HL-60 (cell line): ENCODE results near the gene GNAT1.

Source experiments
- DNase-seq, 2 experiments: peaks; one replicate each; pipeline ENCODE4 v3.0.0-alpha.2; 2010 to 2020; ENCODE audit warnings: low read depth in 1 of 2, low spot score in 1 of 2
- H3K27ac ChIP-seq: fragments of 250-450 bp; sonication (Bioruptor Pico); replicated peaks from 2 replicates; pipeline ENCODE4 v1.5.1; 2020; ENCODE audit warnings: mild to moderate bottlenecking, moderate library complexity
- H3K27me3 ChIP-seq: fragments of 250-450 bp; sonication (Bioruptor Pico); 2 replicates; pipeline ENCODE4 v1.5.1; 2021; ENCODE audit warnings: mild to moderate bottlenecking, moderate library complexity; ENCODE audit not compliant: insufficient read depth, poor library complexity, severe bottlenecking
- H3K4me3 ChIP-seq: replicated peaks from 2 replicates; pipeline ENCODE4 v1.5.1; 2011; ENCODE audit warnings: mild to moderate bottlenecking, control low read depth, low read length; ENCODE audit not compliant: insufficient read depth
- GABPA ChIP-seq: IDR thresholded peaks from 2 replicates; pipeline ENCODE4 v1.6.1; 2012; ENCODE audit warnings: low read depth
- POLR2AphosphoS5 ChIP-seq: IDR thresholded peaks from 2 replicates; pipeline ENCODE4 v1.6.1; 2012; ENCODE audit warnings: low read depth
- SPI1 ChIP-seq: IDR thresholded peaks from 2 replicates; pipeline ENCODE4 v1.6.1; 2012; ENCODE audit warnings: low read depth, mild to moderate bottlenecking, borderline replicate concordance
- TF ChIP-seq, protein P1 (sequence below): IDR thresholded peaks from 2 replicates; pipeline ENCODE4 v1.6.1; 2012; ENCODE audit warnings: low read depth; ENCODE audit not compliant: insufficient replicate concordance
- TF ChIP-seq, protein P2 (sequence below): IDR thresholded peaks from one replicate; pipeline ENCODE4 v1.5.1; 2011; ENCODE audit warnings: low read length, control low read depth, inconsistent platforms; ENCODE audit not compliant: insufficient read depth

The GNAT1 gene

DNA sequence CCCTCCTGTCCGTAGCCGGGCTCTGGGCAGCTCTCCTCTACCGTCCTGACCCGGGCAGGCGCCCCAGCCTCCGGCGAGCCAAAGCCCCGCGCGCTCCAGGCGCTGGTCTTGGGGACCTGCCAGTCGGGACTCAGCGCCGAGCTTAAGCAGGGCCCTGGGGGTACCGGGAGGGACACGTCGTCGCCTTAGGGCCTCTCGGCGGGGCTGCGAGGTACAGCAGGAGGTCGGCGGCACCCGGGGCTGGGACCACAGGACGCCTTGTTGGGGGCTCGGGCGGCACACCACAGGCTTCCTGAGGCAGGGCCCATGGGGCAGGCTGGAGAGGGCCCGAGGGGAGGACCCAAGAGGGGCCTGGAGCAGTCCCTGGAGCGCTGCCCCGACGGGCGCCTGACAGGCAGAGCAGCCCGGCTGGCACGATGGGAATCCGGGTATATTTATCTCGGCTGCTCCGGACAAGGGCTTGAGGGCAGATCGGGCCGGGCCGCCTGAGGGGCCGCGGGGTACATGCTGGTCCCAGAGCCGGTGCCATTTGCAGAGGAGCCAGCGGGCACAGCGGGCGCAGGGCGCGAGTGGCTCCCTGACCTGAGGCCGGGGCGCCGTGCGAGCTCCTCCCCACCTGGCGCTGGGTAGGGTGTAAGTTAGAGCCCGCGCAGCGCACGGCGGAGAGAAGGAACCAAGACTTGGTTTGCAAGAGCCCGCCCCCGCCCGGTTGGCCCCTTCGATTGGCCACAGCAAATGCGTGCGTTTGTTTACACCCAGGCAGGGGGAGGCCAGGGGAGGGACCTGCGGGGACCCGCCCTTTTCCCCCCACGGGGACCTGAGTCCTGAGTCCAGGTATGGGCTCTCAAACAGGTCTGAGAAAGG, 14.2 kb downstream of the GNAT1 start:
- peaks cover 46% of the 10 kb centered on the region for H3K27me3 ChIP-seq
- peak in 1 of 2 experiments; percentile 44 for DNase-seq
- H3K4me3 ChIP-seq: no peak overlapping the region

DNA sequence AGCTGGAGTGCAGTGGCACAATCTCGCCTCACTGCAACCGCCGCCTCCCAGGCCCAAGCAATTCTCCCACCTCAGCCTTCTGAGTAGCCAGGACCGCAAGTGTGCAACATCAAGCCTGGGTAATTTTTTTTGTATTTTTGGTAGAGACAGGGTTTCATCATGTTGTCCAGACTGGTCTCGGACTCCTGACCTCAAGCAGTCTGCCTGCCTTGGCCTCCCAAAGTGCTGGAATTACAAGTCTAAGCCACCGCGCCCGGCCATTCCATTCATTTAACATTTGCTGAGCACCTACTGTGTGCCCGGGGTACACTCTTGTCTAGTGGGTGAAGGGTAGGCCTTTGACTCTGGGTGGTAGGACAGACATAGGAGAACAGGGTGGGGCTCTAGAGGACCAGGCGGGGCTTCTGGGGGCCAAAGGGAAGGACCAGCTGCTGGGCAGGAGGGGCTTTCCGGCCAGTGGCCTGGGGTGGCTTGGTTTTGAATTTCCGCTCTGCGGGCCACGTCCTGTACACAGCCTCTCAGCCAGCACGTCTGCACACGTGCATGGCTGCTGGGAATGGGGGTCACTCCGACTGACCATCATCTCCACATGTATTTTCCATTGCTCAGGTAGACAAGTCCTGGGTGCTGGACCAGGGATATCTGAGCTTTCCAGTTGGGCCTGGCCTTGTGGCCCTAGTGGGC, 16.1 kb downstream of the GNAT1 start:
- H3K27ac ChIP-seq: no peak overlapping the region
- TF ChIP-seq, protein P1, sequence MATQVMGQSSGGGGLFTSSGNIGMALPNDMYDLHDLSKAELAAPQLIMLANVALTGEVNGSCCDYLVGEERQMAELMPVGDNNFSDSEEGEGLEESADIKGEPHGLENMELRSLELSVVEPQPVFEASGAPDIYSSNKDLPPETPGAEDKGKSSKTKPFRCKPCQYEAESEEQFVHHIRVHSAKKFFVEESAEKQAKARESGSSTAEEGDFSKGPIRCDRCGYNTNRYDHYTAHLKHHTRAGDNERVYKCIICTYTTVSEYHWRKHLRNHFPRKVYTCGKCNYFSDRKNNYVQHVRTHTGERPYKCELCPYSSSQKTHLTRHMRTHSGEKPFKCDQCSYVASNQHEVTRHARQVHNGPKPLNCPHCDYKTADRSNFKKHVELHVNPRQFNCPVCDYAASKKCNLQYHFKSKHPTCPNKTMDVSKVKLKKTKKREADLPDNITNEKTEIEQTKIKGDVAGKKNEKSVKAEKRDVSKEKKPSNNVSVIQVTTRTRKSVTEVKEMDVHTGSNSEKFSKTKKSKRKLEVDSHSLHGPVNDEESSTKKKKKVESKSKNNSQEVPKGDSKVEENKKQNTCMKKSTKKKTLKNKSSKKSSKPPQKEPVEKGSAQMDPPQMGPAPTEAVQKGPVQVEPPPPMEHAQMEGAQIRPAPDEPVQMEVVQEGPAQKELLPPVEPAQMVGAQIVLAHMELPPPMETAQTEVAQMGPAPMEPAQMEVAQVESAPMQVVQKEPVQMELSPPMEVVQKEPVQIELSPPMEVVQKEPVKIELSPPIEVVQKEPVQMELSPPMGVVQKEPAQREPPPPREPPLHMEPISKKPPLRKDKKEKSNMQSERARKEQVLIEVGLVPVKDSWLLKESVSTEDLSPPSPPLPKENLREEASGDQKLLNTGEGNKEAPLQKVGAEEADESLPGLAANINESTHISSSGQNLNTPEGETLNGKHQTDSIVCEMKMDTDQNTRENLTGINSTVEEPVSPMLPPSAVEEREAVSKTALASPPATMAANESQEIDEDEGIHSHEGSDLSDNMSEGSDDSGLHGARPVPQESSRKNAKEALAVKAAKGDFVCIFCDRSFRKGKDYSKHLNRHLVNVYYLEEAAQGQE: no peak
- TF ChIP-seq SPI1: no peak
- peaks cover 40% of the 10 kb centered on the region for H3K27me3 ChIP-seq
- H3K4me3 ChIP-seq: no peak overlapping the region
- DNase-seq: no peak

More for the DNA sequence above, 14.2 kb downstream of the GNAT1 start:
- H3K27ac ChIP-seq: no peak overlapping the region
- TF ChIP-seq POLR2AphosphoS5 (no peak), GABPA (no peak), SPI1 (no peak)
- TF ChIP-seq, protein P2, sequence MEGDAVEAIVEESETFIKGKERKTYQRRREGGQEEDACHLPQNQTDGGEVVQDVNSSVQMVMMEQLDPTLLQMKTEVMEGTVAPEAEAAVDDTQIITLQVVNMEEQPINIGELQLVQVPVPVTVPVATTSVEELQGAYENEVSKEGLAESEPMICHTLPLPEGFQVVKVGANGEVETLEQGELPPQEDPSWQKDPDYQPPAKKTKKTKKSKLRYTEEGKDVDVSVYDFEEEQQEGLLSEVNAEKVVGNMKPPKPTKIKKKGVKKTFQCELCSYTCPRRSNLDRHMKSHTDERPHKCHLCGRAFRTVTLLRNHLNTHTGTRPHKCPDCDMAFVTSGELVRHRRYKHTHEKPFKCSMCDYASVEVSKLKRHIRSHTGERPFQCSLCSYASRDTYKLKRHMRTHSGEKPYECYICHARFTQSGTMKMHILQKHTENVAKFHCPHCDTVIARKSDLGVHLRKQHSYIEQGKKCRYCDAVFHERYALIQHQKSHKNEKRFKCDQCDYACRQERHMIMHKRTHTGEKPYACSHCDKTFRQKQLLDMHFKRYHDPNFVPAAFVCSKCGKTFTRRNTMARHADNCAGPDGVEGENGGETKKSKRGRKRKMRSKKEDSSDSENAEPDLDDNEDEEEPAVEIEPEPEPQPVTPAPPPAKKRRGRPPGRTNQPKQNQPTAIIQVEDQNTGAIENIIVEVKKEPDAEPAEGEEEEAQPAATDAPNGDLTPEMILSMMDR: no peak
- TF ChIP-seq, protein P1: no peak

DNA sequence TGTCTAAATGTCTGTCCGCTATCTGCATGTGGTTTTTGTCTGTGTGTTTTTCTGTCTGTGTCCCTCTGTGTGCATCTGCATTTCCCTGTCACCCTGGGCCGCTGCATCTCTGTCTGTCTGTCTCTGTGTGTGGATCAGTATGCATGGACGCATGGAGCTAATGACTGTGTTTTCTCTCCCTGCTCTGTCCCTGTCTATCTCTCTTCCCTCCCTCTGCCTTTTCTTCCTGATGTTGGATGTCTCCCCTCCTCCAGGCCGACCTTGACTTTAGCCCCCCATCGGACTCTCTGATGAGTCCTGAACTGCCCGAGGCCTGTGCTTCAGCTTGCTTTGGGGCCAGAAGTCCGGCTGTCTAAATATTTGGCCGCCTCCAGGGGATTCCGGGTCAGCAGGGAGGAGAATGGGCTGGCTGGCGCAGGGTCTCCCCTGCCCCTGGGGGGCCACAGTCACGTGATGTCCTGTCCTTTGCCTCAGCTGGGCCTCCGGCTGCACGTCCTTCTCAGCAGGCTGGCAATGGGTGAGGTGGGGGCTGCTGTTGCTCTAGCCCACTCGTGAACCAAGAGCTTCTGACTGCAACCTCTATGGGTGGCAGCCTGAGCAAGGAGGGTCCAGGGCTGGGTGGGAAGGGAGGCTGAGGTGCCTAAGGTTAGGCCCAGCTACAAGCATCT, 17.4 kb downstream of the GNAT1 start:
- no peak overlapping the region for H3K27ac ChIP-seq

More for the DNA sequence above, 17.4 kb downstream of the GNAT1 start:
- DNase-seq: no peak
- TF ChIP-seq, protein P1: no peak
- TF ChIP-seq SPI1: no peak
- no peak for TF ChIP-seq GABPA
- TF ChIP-seq, protein P2: no peak
- TF ChIP-seq POLR2AphosphoS5: no peak
- Histone ChIP-seq H3K4me3 (no peak overlapping the region), H3K27me3 (peaks cover 27% of the 10 kb centered on the region)
